ENCODE results near the gene SLC9A9.

DNA sequence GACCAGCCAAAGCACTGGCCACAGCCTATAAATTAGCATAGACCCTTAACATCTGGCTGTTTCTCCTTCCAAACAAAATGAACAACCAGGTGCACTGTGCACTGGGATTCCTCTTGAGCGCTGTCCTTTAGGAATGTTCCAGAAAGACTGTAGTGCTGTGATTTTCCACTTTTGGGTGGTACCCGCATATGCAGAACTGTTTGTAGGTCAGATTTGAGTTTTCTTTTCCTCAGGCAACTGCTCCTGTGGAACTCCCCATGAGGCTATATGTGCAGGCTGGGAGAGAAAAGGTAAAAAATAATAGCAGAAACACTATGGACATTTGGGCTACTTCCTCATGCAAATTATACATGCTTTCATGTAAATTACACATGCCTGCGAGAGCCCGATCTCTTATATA lies 589.6 kb downstream of the SLC9A9 start:
- no peak for TF ChIP-seq CTCF (IDR thresholded peaks at IDR 0.05)
- TF ChIP-seq POLR2A (IDR thresholded peaks at IDR 0.05), result no peak

Data from gastroesophageal sphincter (tissue), 3 donors.